Measurements from ENCODE around the gene USP24. TPM values are rescaled to one million over a fixed set of nuclear protein-coding genes. Genes with fewer than 3 reads are reported as not detected.

The USP24 gene
- total RNA-seq, 1 donor from 2014 or later: 30.8 TPM

DNA sequence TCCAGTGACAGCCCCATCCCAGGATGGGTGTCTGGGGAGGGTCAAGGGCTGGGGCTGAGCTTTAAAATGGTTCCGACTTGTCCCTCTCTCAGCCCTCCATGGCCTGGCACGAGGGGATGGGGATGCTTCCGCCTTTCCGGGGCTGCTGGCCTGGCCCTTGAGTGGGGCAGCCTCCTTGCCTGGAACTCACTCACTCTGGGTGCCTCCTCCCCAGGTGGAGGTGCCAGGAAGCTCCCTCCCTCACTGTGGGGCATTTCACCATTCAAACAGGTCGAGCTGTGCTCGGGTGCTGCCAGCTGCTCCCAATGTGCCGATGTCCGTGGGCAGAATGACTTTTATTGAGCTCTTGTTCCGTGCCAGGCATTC, 151.6 kb downstream of the USP24 start:
- H3K4me3 ChIP-seq (ENCODE audit: insufficient read depth, low read depth, low read length): no peak overlapping the region
- Mint-ChIP-seq H3K27ac (ENCODE audit: unreplicated experiment) (no peak overlapping the region), H3K9me3 (ENCODE audit: unreplicated experiment) (no peaks in the 10 kb centered on the region), H3K36me3 (ENCODE audit: low read depth, unreplicated experiment) (peaks cover 14% of the 10 kb centered on the region), H3K27me3 (ENCODE audit: low read depth, unreplicated experiment) (peaks cover 19% of the 10 kb centered on the region), H3K4me3 (ENCODE audit: unreplicated experiment) (no peak overlapping the region), H3K4me1 (ENCODE audit: low read depth, unreplicated experiment) (no peaks in the 10 kb centered on the region)
- H2AFZ ChIP-seq (ENCODE audit: low read depth, low read length): no peak overlapping the region
- FAIRE-seq (no peak), DNase-seq (ENCODE audit: low read depth) (no peak)
- peaks cover 4% of the 10 kb centered on the region for H3K27me3 ChIP-seq (ENCODE audit: insufficient read depth, low read length)
- no peaks in the 10 kb centered on the region for H3K79me2 ChIP-seq (ENCODE audit: insufficient read depth, low read length)
- no peaks in the 10 kb centered on the region for H3K36me3 ChIP-seq (ENCODE audit: insufficient read depth, low read length)
- peaks cover 7% of the 10 kb centered on the region for H4K20me1 ChIP-seq (ENCODE audit: insufficient read depth, low read length)
- H3K27ac ChIP-seq (ENCODE audit: low read depth, low read length): no peak overlapping the region
- TF ChIP-seq, protein P1, sequence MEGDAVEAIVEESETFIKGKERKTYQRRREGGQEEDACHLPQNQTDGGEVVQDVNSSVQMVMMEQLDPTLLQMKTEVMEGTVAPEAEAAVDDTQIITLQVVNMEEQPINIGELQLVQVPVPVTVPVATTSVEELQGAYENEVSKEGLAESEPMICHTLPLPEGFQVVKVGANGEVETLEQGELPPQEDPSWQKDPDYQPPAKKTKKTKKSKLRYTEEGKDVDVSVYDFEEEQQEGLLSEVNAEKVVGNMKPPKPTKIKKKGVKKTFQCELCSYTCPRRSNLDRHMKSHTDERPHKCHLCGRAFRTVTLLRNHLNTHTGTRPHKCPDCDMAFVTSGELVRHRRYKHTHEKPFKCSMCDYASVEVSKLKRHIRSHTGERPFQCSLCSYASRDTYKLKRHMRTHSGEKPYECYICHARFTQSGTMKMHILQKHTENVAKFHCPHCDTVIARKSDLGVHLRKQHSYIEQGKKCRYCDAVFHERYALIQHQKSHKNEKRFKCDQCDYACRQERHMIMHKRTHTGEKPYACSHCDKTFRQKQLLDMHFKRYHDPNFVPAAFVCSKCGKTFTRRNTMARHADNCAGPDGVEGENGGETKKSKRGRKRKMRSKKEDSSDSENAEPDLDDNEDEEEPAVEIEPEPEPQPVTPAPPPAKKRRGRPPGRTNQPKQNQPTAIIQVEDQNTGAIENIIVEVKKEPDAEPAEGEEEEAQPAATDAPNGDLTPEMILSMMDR (IDR thresholded peaks at IDR 0.05; ENCODE audit: insufficient read depth, low read depth, low read length): no peak
- no peak for TF ChIP-seq EZH2 (IDR thresholded peaks at IDR 0.05; ENCODE audit: insufficient read depth, low read length)
- H3K9ac ChIP-seq (ENCODE audit: low read length): no peak overlapping the region
- no peaks in the 10 kb centered on the region for H3K4me1 ChIP-seq (ENCODE audit: insufficient read depth, low read length)
- no peaks in the 10 kb centered on the region for H3K9me3 ChIP-seq (ENCODE audit: insufficient read depth, low read depth, low read length)
- H3K4me2 ChIP-seq (ENCODE audit: low read length): no peak overlapping the region

DNA sequence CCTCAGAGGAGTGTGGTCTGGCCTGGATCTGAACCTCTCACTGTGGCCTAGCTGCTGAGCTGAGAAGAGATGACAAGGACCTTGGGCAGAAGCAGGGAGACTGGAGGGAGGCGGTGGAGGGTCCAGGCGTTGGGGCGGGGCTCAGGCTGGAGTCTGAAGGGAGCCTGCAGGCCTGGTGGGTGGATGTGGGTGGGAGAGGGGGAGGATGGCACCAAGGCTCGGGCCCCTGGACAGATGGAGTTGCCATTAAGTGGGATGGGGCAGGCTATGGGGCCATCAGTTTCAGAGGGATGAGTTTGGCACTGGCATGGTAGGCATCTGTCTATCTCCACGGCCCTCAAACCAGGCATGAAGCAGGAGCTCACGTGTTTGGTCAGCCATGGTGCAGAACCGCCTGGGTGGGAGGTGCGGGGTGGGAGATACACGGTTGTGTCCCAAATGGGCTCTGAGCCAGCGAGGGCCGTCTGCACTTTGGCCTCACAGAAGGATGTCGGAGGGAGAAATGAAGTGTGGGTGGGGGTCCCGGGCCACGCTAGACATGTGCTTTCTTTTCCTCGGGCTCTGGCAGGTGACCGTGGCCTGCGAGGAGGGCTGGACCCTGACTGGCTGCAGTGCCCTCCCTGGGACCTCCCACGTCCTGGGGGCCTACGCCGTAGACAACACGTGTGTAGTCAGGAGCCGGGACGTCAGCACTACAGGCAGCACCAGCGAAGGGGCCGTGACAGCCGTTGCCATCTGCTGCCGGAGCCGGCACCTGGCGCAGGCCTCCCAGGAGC, 152.2 kb downstream of the USP24 start:
- H3K4me1 Mint-ChIP-seq (ENCODE audit: low read depth, unreplicated experiment): no peaks in the 10 kb centered on the region
- TF ChIP-seq, protein P1 (IDR thresholded peaks at IDR 0.05; ENCODE audit: insufficient read depth, low read depth, low read length): no peak
- TF ChIP-seq EZH2 (IDR thresholded peaks at IDR 0.05; ENCODE audit: insufficient read depth, low read length): no peak
- H3K4me3 Mint-ChIP-seq (ENCODE audit: unreplicated experiment): no peak overlapping the region

DNA sequence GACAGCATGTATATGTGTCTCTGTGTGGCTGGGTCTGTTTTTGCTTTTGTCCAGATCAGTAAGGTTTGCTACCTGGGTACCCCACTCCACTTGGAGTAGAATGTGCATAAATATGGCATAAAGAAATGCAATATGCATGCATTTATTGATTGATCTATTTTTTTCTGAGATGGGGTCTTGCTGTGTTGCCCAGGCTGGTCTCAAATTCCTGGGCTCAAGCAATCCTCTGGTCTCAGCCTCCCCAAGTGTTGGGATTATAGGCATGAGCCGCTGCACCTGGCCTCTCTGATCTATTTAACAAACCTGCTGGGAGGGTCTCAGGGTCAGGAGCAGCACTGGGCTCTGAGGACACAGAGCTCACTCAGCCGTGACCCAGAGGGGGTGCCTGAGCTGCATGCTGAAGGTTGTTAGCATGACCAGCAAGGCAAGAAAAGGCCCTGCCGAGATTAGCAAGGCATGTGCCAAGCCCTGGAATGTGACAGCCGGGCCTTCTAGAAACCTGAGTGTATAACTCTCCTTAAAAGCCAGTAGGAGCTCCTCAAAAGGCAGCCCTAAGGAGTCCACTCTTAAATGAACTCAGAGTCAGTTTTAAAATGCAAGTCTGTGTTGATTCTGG, 153.3 kb downstream of the USP24 start:
- no peaks in the 10 kb centered on the region for H3K36me3 ChIP-seq (ENCODE audit: insufficient read depth, low read length)
- Mint-ChIP-seq H3K4me1 (ENCODE audit: low read depth, unreplicated experiment) (no peaks in the 10 kb centered on the region), H3K9me3 (ENCODE audit: unreplicated experiment) (no peaks in the 10 kb centered on the region), H3K27ac (ENCODE audit: unreplicated experiment) (no peak overlapping the region), H3K36me3 (ENCODE audit: low read depth, unreplicated experiment) (peaks cover 11% of the 10 kb centered on the region), H3K4me3 (ENCODE audit: unreplicated experiment) (no peak overlapping the region), H3K27me3 (ENCODE audit: low read depth, unreplicated experiment) (peaks cover 29% of the 10 kb centered on the region)
- H3K27me3 ChIP-seq (ENCODE audit: insufficient read depth, low read length): peaks cover 4% of the 10 kb centered on the region
- no peak overlapping the region for H2AFZ ChIP-seq (ENCODE audit: low read depth, low read length)
- no peaks in the 10 kb centered on the region for H3K4me1 ChIP-seq (ENCODE audit: insufficient read depth, low read length)
- FAIRE-seq (no peak), DNase-seq (ENCODE audit: low read depth) (no peak)
- H3K9ac ChIP-seq (ENCODE audit: low read length): no peak overlapping the region
- no peak overlapping the region for H3K27ac ChIP-seq (ENCODE audit: low read depth, low read length)
- H3K4me3 ChIP-seq (ENCODE audit: insufficient read depth, low read depth, low read length): no peak overlapping the region
- H3K9me3 ChIP-seq (ENCODE audit: insufficient read depth, low read depth, low read length): no peaks in the 10 kb centered on the region
- peaks cover 7% of the 10 kb centered on the region for H4K20me1 ChIP-seq (ENCODE audit: insufficient read depth, low read length)
- H3K79me2 ChIP-seq (ENCODE audit: insufficient read depth, low read length): no peaks in the 10 kb centered on the region
- no peak for TF ChIP-seq EZH2 (IDR thresholded peaks at IDR 0.05; ENCODE audit: insufficient read depth, low read length)
- TF ChIP-seq, protein P1 (IDR thresholded peaks at IDR 0.05; ENCODE audit: insufficient read depth, low read depth, low read length): no peak
- no peak overlapping the region for H3K4me2 ChIP-seq (ENCODE audit: low read length)

More for the DNA sequence above, 152.2 kb downstream of the USP24 start:
- H3K9me3 ChIP-seq (ENCODE audit: insufficient read depth, low read depth, low read length): no peaks in the 10 kb centered on the region
- FAIRE-seq (no peak), DNase-seq (ENCODE audit: low read depth) (no peak)
- no peaks in the 10 kb centered on the region for H3K36me3 ChIP-seq (ENCODE audit: insufficient read depth, low read length)
- H3K9ac ChIP-seq (ENCODE audit: low read length): no peak overlapping the region
- no peaks in the 10 kb centered on the region for H3K4me1 ChIP-seq (ENCODE audit: insufficient read depth, low read length)
- no peak overlapping the region for H3K4me2 ChIP-seq (ENCODE audit: low read length)
- H2AFZ ChIP-seq (ENCODE audit: low read depth, low read length): no peak overlapping the region
- H3K27me3 Mint-ChIP-seq (ENCODE audit: low read depth, unreplicated experiment): peaks cover 23% of the 10 kb centered on the region
- no peak overlapping the region for H3K4me3 ChIP-seq (ENCODE audit: insufficient read depth, low read depth, low read length)
- no peak overlapping the region for H3K27ac Mint-ChIP-seq (ENCODE audit: unreplicated experiment)
- peaks cover 4% of the 10 kb centered on the region for H3K27me3 ChIP-seq (ENCODE audit: insufficient read depth, low read length)
- H3K36me3 Mint-ChIP-seq (ENCODE audit: low read depth, unreplicated experiment): peaks cover 14% of the 10 kb centered on the region
- no peaks in the 10 kb centered on the region for H3K9me3 Mint-ChIP-seq (ENCODE audit: unreplicated experiment)
- peaks cover 7% of the 10 kb centered on the region for H4K20me1 ChIP-seq (ENCODE audit: insufficient read depth, low read length)
- H3K79me2 ChIP-seq (ENCODE audit: insufficient read depth, low read length): no peaks in the 10 kb centered on the region
- H3K27ac ChIP-seq (ENCODE audit: low read depth, low read length): no peak overlapping the region

Measured in astrocyte (in vitro differentiated cells and primary cell).